Calu3 (cell line): ENCODE measurements around the gene CPM. TPM values are rescaled to one million over a fixed set of nuclear protein-coding genes. Genes with fewer than 3 reads are reported as not detected.

Experiments
- BruUV-seq: library from RNA; stranded (reverse); fragments of 400-500 nt; replicated peaks from 2 replicates; lab custom pipeline; 2021; lab: Mats Ljungman, UMichigan
- CTCF ChIA-PET: fragments of 300-600 bp; sonication (Branson Sonifier 250); formaldehyde crosslinking; loops from one replicate; lab custom pipeline; 2022; ENCODE audit warnings: antibody characterized with exemption; lab: Charles Lee
- DNase-seq: peaks from one replicate; pipeline ENCODE4 v3.0.0; 2022
- H3K27ac Mint-ChIP-seq: one replicate; pipeline ENCODE4 v1.8.0; 2022; ENCODE audit warnings: mixed read lengths; ENCODE audit not compliant: unreplicated experiment
- H3K27me3 Mint-ChIP-seq: one replicate; pipeline ENCODE4 v1.8.0; 2022; ENCODE audit warnings: mixed read lengths; ENCODE audit not compliant: unreplicated experiment
- H3K36me3 Mint-ChIP-seq: one replicate; pipeline ENCODE4 v1.8.0; 2022; ENCODE audit warnings: mild to moderate bottlenecking, moderate library complexity, mixed read lengths; ENCODE audit not compliant: insufficient read depth, unreplicated experiment
- H3K4me1 Mint-ChIP-seq: one replicate; pipeline ENCODE4 v1.8.0; 2022; ENCODE audit warnings: mild to moderate bottlenecking, low read depth, mixed read lengths; ENCODE audit not compliant: unreplicated experiment
- H3K4me3 Mint-ChIP-seq: one replicate; pipeline ENCODE4 v1.8.0; 2022; ENCODE audit warnings: mild to moderate bottlenecking, low read depth, moderate library complexity, mixed read lengths; ENCODE audit not compliant: unreplicated experiment
- H3K9me3 Mint-ChIP-seq: one replicate; pipeline ENCODE4 v1.8.0; 2022; ENCODE audit warnings: low read depth, mixed read lengths; ENCODE audit not compliant: unreplicated experiment
- intact Hi-C: fragments of 100-400 bp; cut with micrococcal nuclease; formaldehyde crosslinking; loops from one replicate; pipeline ENCODE4 v1.10.0; 2022; ENCODE audit not compliant: unreplicated experiment
- total RNA-seq: library from RNA; stranded (reverse); gene quantifications from 2 replicates; pipeline ENCODE4 v1.2.3, GENCODE V29; 2022
- TF ChIP-seq, protein P1 (sequence below): fragments of 200-600 bp; IDR thresholded peaks from one replicate; pipeline ENCODE4 v1.8.0; 2022; ENCODE audit warnings: antibody characterized with exemption; ENCODE audit not compliant: unreplicated experiment

The CPM gene
- total RNA-seq, 1 experiment from 2014 or later, result 11.9 TPM

DNA sequence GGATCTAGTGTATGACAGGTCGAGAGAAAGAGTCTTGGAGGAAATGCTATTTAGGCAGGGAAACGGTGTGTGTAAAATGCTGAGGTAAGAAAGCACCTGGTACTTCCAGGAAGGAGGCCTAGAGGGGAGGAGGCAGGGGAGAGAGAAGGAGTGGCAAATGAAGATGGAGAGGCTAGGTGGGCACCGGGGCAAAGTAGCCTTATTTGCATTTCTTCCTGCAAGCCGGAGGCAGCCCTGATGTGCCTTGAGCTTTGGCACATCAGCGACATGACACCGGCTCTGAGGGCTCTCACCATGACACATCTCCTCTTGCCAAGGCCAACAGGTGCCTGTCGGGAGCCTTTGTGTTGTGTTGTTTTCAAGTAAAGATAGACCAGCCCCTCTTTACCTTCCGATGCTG, 61.6 kb downstream of the CPM start:
- Mint-ChIP-seq H3K27me3 (no peaks in the 10 kb centered on the region), H3K9me3 (no peaks in the 10 kb centered on the region), H3K4me3 (no peak overlapping the region), H3K27ac (no peak overlapping the region), H3K36me3 (no peaks in the 10 kb centered on the region), H3K4me1 (no peaks in the 10 kb centered on the region)
- CTCF ChIA-PET, result no interaction called here
- no peak for DNase-seq
- intact Hi-C loops, result no loop called here
- no TSS peak for BruUV-seq
- TF ChIP-seq, protein P1, sequence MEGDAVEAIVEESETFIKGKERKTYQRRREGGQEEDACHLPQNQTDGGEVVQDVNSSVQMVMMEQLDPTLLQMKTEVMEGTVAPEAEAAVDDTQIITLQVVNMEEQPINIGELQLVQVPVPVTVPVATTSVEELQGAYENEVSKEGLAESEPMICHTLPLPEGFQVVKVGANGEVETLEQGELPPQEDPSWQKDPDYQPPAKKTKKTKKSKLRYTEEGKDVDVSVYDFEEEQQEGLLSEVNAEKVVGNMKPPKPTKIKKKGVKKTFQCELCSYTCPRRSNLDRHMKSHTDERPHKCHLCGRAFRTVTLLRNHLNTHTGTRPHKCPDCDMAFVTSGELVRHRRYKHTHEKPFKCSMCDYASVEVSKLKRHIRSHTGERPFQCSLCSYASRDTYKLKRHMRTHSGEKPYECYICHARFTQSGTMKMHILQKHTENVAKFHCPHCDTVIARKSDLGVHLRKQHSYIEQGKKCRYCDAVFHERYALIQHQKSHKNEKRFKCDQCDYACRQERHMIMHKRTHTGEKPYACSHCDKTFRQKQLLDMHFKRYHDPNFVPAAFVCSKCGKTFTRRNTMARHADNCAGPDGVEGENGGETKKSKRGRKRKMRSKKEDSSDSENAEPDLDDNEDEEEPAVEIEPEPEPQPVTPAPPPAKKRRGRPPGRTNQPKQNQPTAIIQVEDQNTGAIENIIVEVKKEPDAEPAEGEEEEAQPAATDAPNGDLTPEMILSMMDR, result no peak

DNA sequence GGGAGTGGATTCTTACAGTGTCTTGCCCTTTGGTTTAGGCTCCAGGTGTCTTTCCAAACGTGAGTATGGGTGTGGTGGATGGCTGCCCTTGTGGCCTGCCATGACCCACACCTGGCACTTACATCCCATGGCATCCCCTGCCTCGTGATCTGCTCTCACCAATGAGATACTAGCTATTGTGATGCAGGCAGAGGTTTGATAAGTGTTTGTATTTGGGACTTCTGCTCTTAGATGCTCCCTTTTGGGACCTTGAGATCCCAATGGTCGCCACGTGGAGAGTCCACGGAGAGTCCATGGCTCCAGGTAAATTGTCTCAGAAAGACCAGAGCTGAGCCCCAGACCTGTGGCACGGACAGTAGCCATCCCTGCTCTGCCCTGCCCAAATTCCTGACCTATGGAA, 62.5 kb downstream of the CPM start:
- BruUV-seq, result no TSS peak
- TF ChIP-seq, protein P1, result no peak
- H3K4me1 Mint-ChIP-seq, result no peaks in the 10 kb centered on the region
- no peak overlapping the region for H3K27ac Mint-ChIP-seq
- CTCF ChIA-PET, result interaction anchor here (0.6 kb wide), 1 partner anchor 261 kb away, joined by 3 read pairs; no protein-coding TSS in a partner anchor
- no peaks in the 10 kb centered on the region for H3K27me3 Mint-ChIP-seq
- no peaks in the 10 kb centered on the region for H3K9me3 Mint-ChIP-seq
- H3K4me3 Mint-ChIP-seq, result no peak overlapping the region
- H3K36me3 Mint-ChIP-seq, result no peaks in the 10 kb centered on the region
- intact Hi-C loops, result no loop called here
- DNase-seq, result no peak

DNA sequence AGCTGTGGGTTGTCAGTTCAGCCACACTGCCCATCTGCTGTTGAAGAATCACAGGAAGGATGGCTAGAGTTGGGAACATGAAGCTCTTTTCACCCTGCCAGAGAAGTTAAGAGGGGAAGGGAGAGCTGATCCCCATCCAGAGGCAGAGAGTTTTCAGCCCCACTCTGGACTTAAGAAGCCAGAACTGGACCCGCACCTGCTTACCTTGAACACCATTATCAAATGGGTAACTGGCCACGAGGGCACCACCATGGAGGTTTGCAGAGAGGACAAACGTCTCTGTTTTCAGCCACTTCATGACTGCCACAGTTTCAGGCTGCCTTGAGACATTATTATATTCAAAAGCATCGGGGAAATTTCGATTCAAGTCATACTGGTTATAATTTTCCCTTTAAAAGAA, 63.0 kb downstream of the CPM start:
- Mint-ChIP-seq H3K27ac (no peak overlapping the region), H3K4me3 (no peak overlapping the region), H3K36me3 (no peaks in the 10 kb centered on the region), H3K9me3 (no peaks in the 10 kb centered on the region), H3K4me1 (no peaks in the 10 kb centered on the region), H3K27me3 (no peaks in the 10 kb centered on the region)
- CTCF ChIA-PET, result no interaction called here
- intact Hi-C loops, result no loop called here
- no peak for DNase-seq
- no TSS peak for BruUV-seq
- TF ChIP-seq, protein P1, result no peak

DNA sequence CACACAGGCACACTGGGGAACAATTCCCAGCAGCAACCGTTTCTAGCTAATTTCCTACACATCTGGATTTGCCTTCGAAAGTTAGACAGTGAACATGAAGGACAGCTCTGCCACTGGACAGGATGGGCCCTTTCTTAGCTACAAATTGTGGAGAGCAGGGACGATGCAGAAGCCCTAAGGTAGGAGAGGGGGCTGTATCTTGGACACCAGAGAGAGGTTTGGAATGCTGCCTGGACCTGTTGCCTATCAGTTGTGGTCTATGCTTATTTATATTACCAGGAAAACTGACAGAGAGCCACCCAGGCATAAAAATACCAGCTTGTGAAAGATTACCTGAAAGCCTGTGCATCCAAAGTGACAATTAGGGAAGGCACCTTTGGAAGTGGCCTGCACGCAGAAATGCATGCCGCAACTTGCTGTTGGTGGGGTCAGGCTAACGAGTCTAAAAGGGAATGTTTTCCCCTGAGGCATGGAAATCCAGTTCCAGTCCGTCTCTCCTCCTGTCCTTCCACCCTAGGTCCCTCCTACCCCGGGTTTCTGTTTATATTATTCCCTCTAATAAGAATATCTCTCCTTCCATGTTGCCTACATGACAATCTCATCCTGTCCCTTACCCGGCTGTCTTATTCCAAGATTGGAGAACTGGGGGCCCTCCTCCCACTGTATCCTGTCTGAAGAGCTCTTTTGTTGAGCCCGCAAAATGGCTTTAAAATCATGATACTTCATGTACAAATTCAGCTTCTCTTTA, 64.8 kb downstream of the CPM start:
- DNase-seq, result no peak
- no peak overlapping the region for H3K27ac Mint-ChIP-seq

More for the DNA sequence above, 64.8 kb downstream of the CPM start:
- CTCF ChIA-PET, result no interaction called here
- Mint-ChIP-seq H3K27me3 (no peaks in the 10 kb centered on the region), H3K9me3 (no peaks in the 10 kb centered on the region), H3K36me3 (no peaks in the 10 kb centered on the region), H3K4me3 (no peak overlapping the region), H3K4me1 (no peaks in the 10 kb centered on the region)
- intact Hi-C loops, result loop anchor here (10.0 kb wide), 1 partner anchor 377 kb away; no protein-coding TSS in a partner anchor
- TF ChIP-seq, protein P1, result no peak
- BruUV-seq, result no TSS peak
